ENCODE data around the gene MYO7B.

The MYO7B gene

GRCh38 chr2:127575185-127575765 is 39.8 kb downstream of the MYO7B start:
- DNase-seq: no peak

GRCh38 chr2:127575941-127576432 is 40.5 kb downstream of the MYO7B start:
- no peak for DNase-seq

GRCh38 chr2:127576433-127577207 is 41.1 kb downstream of the MYO7B start:
- DNase-seq: no peak

GRCh38 chr2:127577208-127577475 is 41.7 kb downstream of the MYO7B start:
- DNase-seq: no peak

- no peak for DNase-seq
Observed at GRCh38 chr2:127577503-127577902, 42.0 kb downstream of the MYO7B start.

- DNase-seq: no peak
Observed at GRCh38 chr2:127577973-127578372, 42.5 kb downstream of the MYO7B start.

- no peak for DNase-seq
Observed at GRCh38 chr2:127578411-127578810, 42.9 kb downstream of the MYO7B start.

- no peak for DNase-seq
Observed at GRCh38 chr2:127579231-127579630, 43.7 kb downstream of the MYO7B start.

- DNase-seq: no peak
Observed at GRCh38 chr2:127580167-127581049, 44.9 kb downstream of the MYO7B start.

GRCh38 chr2:127581050-127581345 is 45.5 kb downstream of the MYO7B start:
- no peak for DNase-seq

GRCh38 chr2:127581516-127582490 is 46.3 kb downstream of the MYO7B start:
- no peak for DNase-seq

- no peak for DNase-seq
Observed at GRCh38 chr2:127582863-127583861, 47.7 kb downstream of the MYO7B start.

- DNase-seq: no peak
Observed at GRCh38 chr2:127584047-127584446, 48.6 kb downstream of the MYO7B start.

- DNase-seq: no peak
Observed at GRCh38 chr2:127584516-127585033, 49.1 kb downstream of the MYO7B start.

- no peak for DNase-seq
Observed at GRCh38 chr2:127585270-127585807, 49.9 kb downstream of the MYO7B start.

GRCh38 chr2:127586136-127586535 is 50.7 kb downstream of the MYO7B start:
- no peak for DNase-seq

- no peak for DNase-seq
Observed at GRCh38 chr2:127586746-127587295, 51.3 kb downstream of the MYO7B start.

- DNase-seq: no peak
Observed at GRCh38 chr2:127588241-127588640, 52.8 kb downstream of the MYO7B start.

- no peak for DNase-seq
Observed at GRCh38 chr2:127589358-127589757, 53.9 kb downstream of the MYO7B start.

- DNase-seq: no peak
Observed at GRCh38 chr2:127589841-127590240, 54.4 kb downstream of the MYO7B start.
